Putamen (tissue), 1 donor: ENCODE data around the gene ZSWIM3.

Experiments
- DNase-seq: peaks from one replicate; pipeline ENCODE4 v3.0.0-alpha.2; 2016; ENCODE audit warnings: low spot score

The ZSWIM3 gene

DNA sequence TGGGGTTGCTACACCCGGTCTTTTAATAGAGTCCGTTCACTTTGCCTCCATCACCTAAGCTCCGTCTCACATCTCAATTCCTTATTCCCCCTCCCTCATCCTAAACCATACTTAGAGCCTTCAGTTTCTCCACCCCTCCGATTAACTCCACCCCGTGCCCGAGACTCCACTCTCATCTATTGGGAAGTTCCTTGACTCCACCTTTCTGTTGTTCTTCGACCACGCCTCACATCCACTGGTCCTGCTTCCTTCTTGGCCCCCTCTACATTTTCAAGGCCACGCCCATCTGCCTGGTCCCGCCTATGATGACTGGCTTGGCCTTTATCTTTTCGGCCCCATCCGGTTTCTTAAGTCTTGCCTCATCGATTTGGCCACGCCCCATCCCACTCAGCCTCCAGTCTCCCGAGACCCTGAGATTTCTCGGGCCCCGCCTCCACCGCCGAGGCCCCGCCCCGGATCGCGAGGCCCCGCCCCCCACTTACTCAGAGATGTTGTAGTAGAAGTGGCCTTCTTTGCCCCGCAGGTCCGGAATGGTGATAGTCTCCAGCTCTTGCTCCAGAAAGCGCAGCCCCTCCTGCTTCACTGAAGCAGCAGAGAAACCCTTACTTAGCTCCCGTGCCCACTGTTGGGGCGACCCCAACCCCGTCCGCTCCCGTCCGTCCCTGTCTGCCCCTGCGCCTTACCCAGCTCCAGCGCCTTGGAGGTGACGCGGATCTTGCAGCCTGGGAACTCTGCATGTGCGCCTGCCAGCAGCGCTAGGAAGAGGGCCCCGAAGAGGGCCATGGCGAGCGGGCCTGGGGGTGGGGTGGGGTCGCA, 53.5 kb downstream of the ZSWIM3 start:
- DNase-seq = peak; percentile 80

GRCh38 chr20:45911486-45912343, 54.3 kb downstream of the ZSWIM3 start, which contains the start of gene PLTP:
Gene PLTP, minus strand, starts transcription at chr20:45912155. Its CDS starts 703 bp downstream, at chr20:45911452.
- peak; percentile 49 for DNase-seq

DNA sequence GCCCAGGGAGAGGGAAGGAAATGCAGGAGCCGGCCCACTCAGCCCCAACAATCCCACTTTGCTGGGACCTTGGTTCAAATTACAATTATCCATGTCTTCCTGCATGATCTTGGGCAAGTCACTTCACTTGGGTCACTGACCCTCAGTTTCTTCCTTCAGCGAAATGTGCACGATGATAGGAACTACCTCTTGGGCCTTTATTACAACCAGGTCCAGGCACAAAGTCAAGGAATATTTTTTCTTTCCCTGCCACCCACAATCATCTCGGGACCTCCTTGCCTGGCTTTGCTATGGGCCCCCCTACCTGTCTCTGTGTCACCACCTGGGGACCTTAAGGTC, 54.9 kb downstream of the ZSWIM3 start:
- DNase-seq = no peak

DNA sequence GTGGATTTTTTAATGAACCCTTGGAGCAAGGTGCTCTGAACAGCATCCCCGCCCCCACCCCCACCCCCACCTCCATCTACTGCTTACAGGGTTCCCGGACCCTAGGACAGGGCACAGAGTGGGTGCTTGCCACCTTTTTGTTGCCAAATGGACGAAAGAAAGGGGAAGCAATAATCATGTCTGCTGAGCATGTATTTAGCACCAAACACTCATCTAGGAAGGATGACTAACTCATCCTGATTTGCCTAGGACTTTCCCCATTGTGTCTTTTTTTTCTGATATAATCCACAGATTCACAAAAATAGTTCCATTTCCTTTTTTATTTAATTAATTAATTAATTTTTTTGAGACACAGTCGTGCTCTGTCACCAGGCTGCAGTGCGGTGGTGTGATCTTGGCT, 55.7 kb downstream of the ZSWIM3 start:
- no peak for DNase-seq

- no peak for DNase-seq
Observed at GRCh38 chr20:45917790-45918141, 60.4 kb downstream of the ZSWIM3 start.

DNA sequence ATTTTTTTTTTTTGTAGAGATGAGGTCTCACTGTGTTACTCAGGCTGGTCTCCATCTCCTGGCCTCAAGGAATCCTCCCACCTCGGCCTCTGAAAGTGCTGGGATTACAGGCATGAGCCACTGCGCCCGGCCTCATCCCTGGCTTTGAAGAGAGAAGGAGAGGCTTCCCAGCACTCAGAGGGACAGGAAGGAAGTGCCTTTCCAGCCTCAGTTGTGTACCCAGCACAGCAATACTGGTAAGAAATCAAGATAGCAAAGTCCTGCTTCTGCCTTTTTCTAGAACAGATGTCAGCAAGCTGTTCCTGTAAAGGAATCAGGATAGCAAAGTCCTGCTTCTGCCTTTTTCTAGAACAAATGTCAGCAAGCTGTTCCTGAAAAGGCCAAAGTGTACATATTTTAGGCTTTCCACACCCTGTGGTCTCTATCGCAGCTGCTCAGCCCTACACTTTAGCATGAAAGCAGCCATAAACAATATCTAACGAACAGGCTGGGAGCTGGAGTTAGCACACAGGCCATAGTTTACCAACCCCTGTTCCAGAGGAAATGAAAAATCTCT, 60.8 kb downstream of the ZSWIM3 start:
- DNase-seq = no peak

DNA sequence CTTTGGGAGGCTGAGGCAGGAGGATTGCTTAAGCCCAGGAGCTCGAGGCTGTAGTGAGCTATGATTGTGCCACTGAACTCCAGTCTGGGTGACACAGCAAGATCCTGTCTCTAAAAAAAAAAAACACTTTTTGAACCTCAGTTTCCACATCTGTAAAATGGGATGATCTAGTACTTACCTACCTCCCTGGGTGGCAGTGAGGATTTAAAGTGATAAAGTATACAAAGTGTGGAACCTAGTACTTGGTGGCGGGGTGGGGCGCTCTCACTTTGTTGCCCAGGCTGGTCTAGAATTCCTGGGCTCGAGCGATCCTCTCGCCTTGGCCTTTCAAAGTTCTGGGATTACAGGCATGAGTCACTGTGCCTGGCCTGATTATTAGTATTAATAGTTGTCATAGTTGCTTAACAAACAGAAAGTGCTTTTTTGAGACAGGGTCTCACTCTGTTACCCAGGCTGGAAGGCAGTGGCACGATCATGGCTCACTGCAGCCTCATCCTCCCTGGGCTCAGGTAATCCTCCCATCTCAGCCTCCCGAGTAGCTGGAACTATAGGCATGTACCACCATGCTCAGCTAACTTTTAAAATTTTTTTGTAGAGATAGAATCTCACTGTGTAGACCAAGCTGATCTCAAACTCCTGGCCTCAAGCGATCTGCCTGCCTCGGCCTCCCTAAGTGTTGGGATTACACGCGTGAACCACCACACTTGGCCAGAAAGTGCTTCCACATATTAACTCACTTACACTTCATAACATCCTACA, 61.5 kb downstream of the ZSWIM3 start:
- no peak for DNase-seq

GRCh38 chr20:45919542-45920399, 62.4 kb downstream of the ZSWIM3 start:
- no peak for DNase-seq

- no peak for DNase-seq
Observed at GRCh38 chr20:45920462-45921336, 63.3 kb downstream of the ZSWIM3 start.

- DNase-seq = no peak
Observed at GRCh38 chr20:45921337-45922189, 64.1 kb downstream of the ZSWIM3 start.

GRCh38 chr20:45924391-45925261, 67.2 kb downstream of the ZSWIM3 start:
- DNase-seq = no peak

- no peak for DNase-seq
Observed at GRCh38 chr20:45925821-45926506, 68.5 kb downstream of the ZSWIM3 start.

GRCh38 chr20:45926731-45927070, 69.3 kb downstream of the ZSWIM3 start:
- DNase-seq = no peak

- no peak for DNase-seq
Observed at GRCh38 chr20:45927071-45927878, 69.9 kb downstream of the ZSWIM3 start.
